ENCODE results near the gene LMAN1L.

- no peak for TF ChIP-seq CTCF (IDR thresholded peaks at IDR 0.05; ENCODE audit: low read length)
- no peak for TF ChIP-seq EZH2 (IDR thresholded peaks at IDR 0.05; ENCODE audit: borderline replicate concordance, low read length)
These were observed 12.0 kb upstream of the LMAN1L start for GRCh38 chr15:74800559-74801094.
